Measurements from ENCODE around the gene FOLR2. TPM values are rescaled to one million over a fixed set of nuclear protein-coding genes. Genes with fewer than 3 reads are reported as not detected.

Gene FOLR2
- total RNA-seq, 1 donor from 2014 or later, result 19.4 TPM

- Histone ChIP-seq H3K27ac (no peak overlapping the region), H3K4me1 (peaks cover 30% of the 10 kb centered on the region)
- intact Hi-C loops (cut with DNase I), result no loop called here
These were observed 22.1 kb downstream of the FOLR2 start for GRCh38 chr11:72238492-72239312.

GRCh38 chr11:72239313-72239848, 22.8 kb downstream of the FOLR2 start:
- Histone ChIP-seq H3K9me3 (no peaks in the 10 kb centered on the region), H3K36me3 (peaks cover 0 to 33% of the 10 kb centered on the region in 2 donors), H3K27ac (peak overlapping the region; percentile 46), H3K4me3 (peak overlapping the region; percentile 39 to 55), H3K27me3 (peaks cover 19% of the 10 kb centered on the region), H3K4me1 (peaks cover 37% of the 10 kb centered on the region)
- intact Hi-C loops (cut with DNase I), result no loop called here
- DNase-seq (ENCODE audit: extremely low spot score in 2 of 2), result no peak
- TF ChIP-seq POLR2A (IDR thresholded peaks at IDR 0.05) (no peak), POLR2AphosphoS5 (IDR thresholded peaks at IDR 0.05; ENCODE audit: insufficient read depth in 1 of 2, low read depth in 1 of 2) (peak in 1 of 2 donors; percentile 25)

More at GRCh38 chr11:72238492-72239312, 22.1 kb downstream of the FOLR2 start:
- no peak for DNase-seq (ENCODE audit: extremely low spot score in 2 of 2)
- no peak overlapping the region for H3K4me3 ChIP-seq
- H3K27me3 ChIP-seq, result peaks cover 14% of the 10 kb centered on the region
- H3K36me3 ChIP-seq, result peaks cover 0 to 40% of the 10 kb centered on the region in 2 donors
- TF ChIP-seq POLR2AphosphoS5 (IDR thresholded peaks at IDR 0.05; ENCODE audit: insufficient read depth in 1 of 2, low read depth in 1 of 2) (peak in 1 of 2 donors; percentile 21), CTCF (IDR thresholded peaks at IDR 0.05) (no peak)
- H3K9me3 ChIP-seq, result no peaks in the 10 kb centered on the region

GRCh38 chr11:72239849-72240460, 23.4 kb downstream of the FOLR2 start:
- H3K4me3 ChIP-seq, result peak overlapping the region; percentile 39 to 55
- H3K9me3 ChIP-seq, result no peaks in the 10 kb centered on the region
- peaks cover 23% of the 10 kb centered on the region for H3K27me3 ChIP-seq
- TF ChIP-seq POLR2AphosphoS5 (IDR thresholded peaks at IDR 0.05; ENCODE audit: insufficient read depth in 1 of 2, low read depth in 1 of 2) (no peak), POLR2A (IDR thresholded peaks at IDR 0.05) (no peak), CTCF (IDR thresholded peaks at IDR 0.05) (no peak)
- peaks cover 0 to 28% of the 10 kb centered on the region in 2 donors for H3K36me3 ChIP-seq
- peak overlapping the region; percentile 46 for H3K27ac ChIP-seq
- intact Hi-C loops (cut with DNase I), result no loop called here
- peaks cover 40% of the 10 kb centered on the region for H3K4me1 ChIP-seq
- no peak for DNase-seq (ENCODE audit: extremely low spot score in 2 of 2)

- Histone ChIP-seq H3K27ac (no peak overlapping the region), H3K4me3 (peak overlapping the region; percentile 39 to 55), H3K27me3 (peaks cover 24% of the 10 kb centered on the region), H3K36me3 (peaks cover 0 to 20% of the 10 kb centered on the region in 2 donors), H3K9me3 (no peaks in the 10 kb centered on the region), H3K4me1 (peaks cover 40% of the 10 kb centered on the region)
- TF ChIP-seq POLR2A (IDR thresholded peaks at IDR 0.05), result no peak
- no peak for TF ChIP-seq CTCF (IDR thresholded peaks at IDR 0.05)
- TF ChIP-seq POLR2AphosphoS5 (IDR thresholded peaks at IDR 0.05; ENCODE audit: insufficient read depth in 1 of 2, low read depth in 1 of 2), result no peak
- no peak for DNase-seq (ENCODE audit: extremely low spot score in 2 of 2)
- intact Hi-C loops (cut with DNase I), result no loop called here
These were observed 24.1 kb downstream of the FOLR2 start for GRCh38 chr11:72240461-72241290.

- peaks cover 0 to 14% of the 10 kb centered on the region in 2 donors for H3K36me3 ChIP-seq
- no peak overlapping the region for H3K4me3 ChIP-seq
- DNase-seq (ENCODE audit: extremely low spot score in 2 of 2), result no peak
- no peaks in the 10 kb centered on the region for H3K9me3 ChIP-seq
- peaks cover 24% of the 10 kb centered on the region for H3K27me3 ChIP-seq
- H3K27ac ChIP-seq, result no peak overlapping the region
- intact Hi-C loops (cut with DNase I), result no loop called here
- TF ChIP-seq POLR2AphosphoS5 (IDR thresholded peaks at IDR 0.05; ENCODE audit: insufficient read depth in 1 of 2, low read depth in 1 of 2) (no peak), POLR2A (IDR thresholded peaks at IDR 0.05) (no peak), CTCF (IDR thresholded peaks at IDR 0.05) (no peak)
- H3K4me1 ChIP-seq, result peaks cover 40% of the 10 kb centered on the region
These were observed 24.7 kb downstream of the FOLR2 start for GRCh38 chr11:72241291-72241781.
